Upper lobe of left lung (tissue), 6 donors: ENCODE results near the gene SYNGAP1. TPM values are rescaled to one million over a fixed set of nuclear protein-coding genes. Genes with fewer than 3 reads are reported as not detected.

Experiments used
- ATAC-seq, 2 donors: fragments of 200-7000 bp; cut with Tn5 transposase; one replicate each; pipeline ENCODE4 v1.9.1; 2022; ENCODE audit warnings: mild to moderate bottlenecking in 2 of 2, moderate library complexity in 2 of 2; ENCODE audit not compliant: low FRiP score in 2 of 2
- DNase-seq, 2 donors: peaks; one replicate each; pipeline ENCODE4 v3.0.0-alpha.2; 2019 to 2020
- H3K27ac ChIP-seq, 4 donors: fragments of 200-600 bp; sonication (generic); one replicate each; pipeline ENCODE4 v1.5.1; 2016 to 2019
- H3K27me3 ChIP-seq, 4 donors: fragments of 200-600 bp; sonication (generic); one replicate each; pipeline ENCODE4 v1.5.1; 2017 to 2019
- H3K36me3 ChIP-seq, 4 donors: fragments of 200-600 bp; sonication (generic); one replicate each; pipeline ENCODE4 v1.5.1; 2016 to 2019
- H3K4me1 ChIP-seq, 4 donors: fragments of 200-600 bp; sonication (generic); one replicate each; pipeline ENCODE4 v1.5.1; 2018 to 2019
- H3K4me3 ChIP-seq, 4 donors: fragments of 200-600 bp; sonication (generic); one replicate each; pipeline ENCODE4 v1.5.1; 2017 to 2019; ENCODE audit warnings: mild to moderate bottlenecking in 2 of 4, moderate library complexity in 1 of 4
- H3K9me3 ChIP-seq, 4 donors: fragments of 200-600 bp; sonication (generic); one replicate each; pipeline ENCODE4 v1.5.1; 2018 to 2019
- CTCF ChIP-seq, 6 experiments: fragments of 450-650 bp in 4 of 6; fragments of 200-600 bp in 2 of 6; sonication (generic) in 2 of 6; IDR thresholded peaks; one replicate each; pipeline ENCODE4 v1.5.1; 2016 to 2019; ENCODE audit warnings: antibody characterized with exemption in 6 of 6
- EP300 ChIP-seq, 4 donors: sonication (generic); formaldehyde crosslinking; IDR thresholded peaks; one replicate each; pipeline ENCODE4 v1.5.1; 2017; ENCODE audit warnings: antibody characterized with exemption in 4 of 4, control low read depth in 2 of 4
- POLR2A ChIP-seq, 4 donors: fragments of 450-650 bp; IDR thresholded peaks; one replicate each; pipeline ENCODE4 v1.5.1; 2016 to 2017; ENCODE audit warnings: antibody characterized with exemption in 4 of 4, mild to moderate bottlenecking in 2 of 4
- POLR2AphosphoS5 ChIP-seq, 2 donors: sonication (generic); formaldehyde crosslinking; IDR thresholded peaks; one replicate each; pipeline ENCODE4 v1.5.1; 2017; ENCODE audit warnings: antibody characterized with exemption in 2 of 2
- WGBS, 2 donors: methylation state at CpG; one replicate each; pipeline ENCODE4 v1.1.5; 2017 to 2018; 5-methylcytosine and 5-hydroxymethylcytosine counted together
- total RNA-seq, 6 donors: library from RNA; depleted of rRNA in 4 of 6; stranded (reverse); fragments of >200 nt in 4 of 6; gene quantifications; one replicate each; pipeline versions ENCODE4 v1.1.0 to v1.2.1, GENCODE V29; 2016 to 2021
- donor health status: DM: no; HTN: no; CAD: no; lungs with moderate emphysema.
- donor health status: DM: no; HTN: yes; CAD: no; lungs with severe emphysema.

The SYNGAP1 gene
- total RNA-seq, 6 donors from 2014 or later, result 8.2 to 57.6 (median 19.5) TPM

- Histone ChIP-seq H3K4me3 (peak within 1 kb of the TSS; percentile 56 to 76 (median 75)), H3K36me3 (peaks cover 6 to 33% (median 25%) of the 10 kb centered on the region in 4 donors), H3K9me3 (no peaks in the 10 kb centered on the region), H3K27ac (peak within 1 kb of the TSS; percentile 84 to 96 (median 94)), H3K4me1 (peaks cover 25 to 45% (median 37%) of the 10 kb centered on the region in 4 donors), H3K27me3 (no peaks in the 10 kb centered on the region)
- DNase-seq (peak; percentile 98 to 100), ATAC-seq (peak; percentile 96 to 98)
- WGBS, 2 donors, result 1 to 2% methylated on average over 13 to 49 of the region's 51 CpGs
- TF ChIP-seq POLR2A (IDR thresholded peaks at IDR 0.05), result peak in 2 of 4 donors; percentile 76 to 89
- peak; percentile 83 to 90 for TF ChIP-seq POLR2AphosphoS5 (IDR thresholded peaks at IDR 0.05)
- TF ChIP-seq EP300 (IDR thresholded peaks at IDR 0.05), result peak in 1 of 4 donors; percentile 86
- peak in 4 of 6 experiments; percentile 31 to 69 (median 44) for TF ChIP-seq CTCF (IDR thresholded peaks at IDR 0.05)
These were observed 1.8 kb upstream of the SYNGAP1 start, which contains the start of gene CUTA for GRCh38 chr6:33417903-33418689. CUTA (minus strand) TSS chr6:33418107; CDS start chr6:33418000, 107 bp downstream.

GRCh38 chr6:33418690-33419291, 1.1 kb upstream of the SYNGAP1 start:
- Histone ChIP-seq H3K4me3 (peak overlapping the region in 3 of 4 donors; percentile 74 to 76 (median 76)), H3K27me3 (no peaks in the 10 kb centered on the region), H3K36me3 (peaks cover 6 to 26% (median 19%) of the 10 kb centered on the region in 4 donors), H3K4me1 (peaks cover 25 to 45% (median 36%) of the 10 kb centered on the region in 4 donors), H3K27ac (peak overlapping the region; percentile 84 to 96 (median 94)), H3K9me3 (no peaks in the 10 kb centered on the region)
- TF ChIP-seq EP300 (IDR thresholded peaks at IDR 0.05) (no peak), CTCF (IDR thresholded peaks at IDR 0.05) (no peak), POLR2A (IDR thresholded peaks at IDR 0.05) (no peak), POLR2AphosphoS5 (IDR thresholded peaks at IDR 0.05) (no peak)
- ATAC-seq (no peak), DNase-seq (no peak)
- WGBS, 2 donors, result 47 to 51% methylated on average over 8 of the region's 8 CpGs

- no peak for DNase-seq
- peaks cover 0 to 7% (median 5%) of the 10 kb centered on the region in 4 donors for H3K36me3 ChIP-seq
- TF ChIP-seq POLR2AphosphoS5 (IDR thresholded peaks at IDR 0.05) (no peak), EP300 (IDR thresholded peaks at IDR 0.05) (no peak), CTCF (IDR thresholded peaks at IDR 0.05) (no peak), POLR2A (IDR thresholded peaks at IDR 0.05) (no peak)
- H3K9me3 ChIP-seq, result no peaks in the 10 kb centered on the region
- H3K4me1 ChIP-seq, result peaks cover 34 to 47% (median 40%) of the 10 kb centered on the region in 4 donors
- WGBS, 2 donors, result 62 to 79% methylated on average over 6 of the region's 6 CpGs
- no peaks in the 10 kb centered on the region for H3K27me3 ChIP-seq
- peak overlapping the region in 3 of 4 donors; percentile 24 to 31 (median 31) for H3K4me3 ChIP-seq
- no peak for ATAC-seq
- H3K27ac ChIP-seq, result peak overlapping the region in 3 of 4 donors; percentile 48 to 96 (median 67)
These were observed 852 bp downstream of the SYNGAP1 start for GRCh38 chr6:33420491-33421343.

GRCh38 chr6:33421344-33421643, 1.4 kb downstream of the SYNGAP1 start:
- Histone ChIP-seq H3K36me3 (peaks cover 0 to 4% (median under 1%) of the 10 kb centered on the region in 4 donors), H3K4me3 (no peak overlapping the region), H3K27me3 (no peaks in the 10 kb centered on the region), H3K27ac (no peak overlapping the region), H3K4me1 (peaks cover 30 to 42% (median 37%) of the 10 kb centered on the region in 4 donors), H3K9me3 (no peaks in the 10 kb centered on the region)
- DNase-seq (no peak), ATAC-seq (no peak)
- WGBS, 2 donors, result 90 to 96% methylated on average over 2 of the region's 2 CpGs
- no peak for TF ChIP-seq POLR2A (IDR thresholded peaks at IDR 0.05)
- no peak for TF ChIP-seq CTCF (IDR thresholded peaks at IDR 0.05)
- no peak for TF ChIP-seq EP300 (IDR thresholded peaks at IDR 0.05)
- no peak for TF ChIP-seq POLR2AphosphoS5 (IDR thresholded peaks at IDR 0.05)
